IMR-90 (cell line): ENCODE data around the gene KIAA0232. TPM values are rescaled to one million over a fixed set of nuclear protein-coding genes. Genes with fewer than 3 reads are reported as not detected.

Source experiments
- ATAC-seq: fragments of 200-7000 bp; cut with Tn5 transposase; 2 replicates; pipeline ENCODE4 v1.9.1; 2020; ENCODE audit warnings: low read depth, mild to moderate bottlenecking, moderate library complexity
- BruUV-seq: library from RNA; stranded (reverse); fragments of 400-500 nt; replicated peaks from 2 replicates; lab custom pipeline; 2021; lab: Mats Ljungman, UMichigan
- CTCF ChIA-PET: fragments of 300-600 bp; formaldehyde crosslinking; extraction: SDS; loops from one replicate; lab custom pipeline; 2021; ENCODE audit warnings: antibody characterized with exemption; lab: Yijun Ruan, JAX
- POLR2A ChIA-PET: fragments of 300-600 bp; sonication (Branson Sonifier 250); formaldehyde crosslinking; loops from one replicate; lab custom pipeline; 2022; ENCODE audit warnings: antibody characterized with exemption; ENCODE audit not compliant: unreplicated experiment; lab: Charles Lee
- DNase-seq: peaks from one replicate; pipeline ENCODE4 v3.0.0; 2013
- H2AFZ ChIP-seq: replicated peaks from 2 replicates; pipeline ENCODE3; 2013; ENCODE audit warnings: low read length, mild to moderate bottlenecking; ENCODE audit not compliant: poor library complexity
- H2AK5ac ChIP-seq: 2 replicates; pipeline ENCODE4 v1.6.1; 2013; ENCODE audit warnings: low read depth, low read length, inconsistent platforms
- H2AK9ac ChIP-seq: replicated peaks from 2 replicates; pipeline ENCODE3; 2013; ENCODE audit warnings: mild to moderate bottlenecking, low read depth, low read length, moderate library complexity; ENCODE audit not compliant: poor library complexity
- H2BK120ac ChIP-seq: 2 replicates; pipeline ENCODE4 v1.6.1; 2013; ENCODE audit warnings: low read depth, low read length, inconsistent platforms
- H2BK15ac ChIP-seq: 3 replicates; pipeline ENCODE4 v1.6.1; 2013; ENCODE audit warnings: low read depth, low read length, inconsistent platforms
- H2BK20ac ChIP-seq: 2 replicates; pipeline ENCODE4 v1.6.1; 2013; ENCODE audit warnings: low read depth, mild to moderate bottlenecking, inconsistent platforms, low read length, moderate library complexity
- H2BK5ac ChIP-seq: 2 replicates; pipeline ENCODE4 v1.6.1; 2013; ENCODE audit warnings: mild to moderate bottlenecking, low read depth, low read length, inconsistent platforms; ENCODE audit not compliant: poor library complexity, severe bottlenecking
- H3K14ac ChIP-seq: replicated peaks from 2 replicates; pipeline ENCODE4 v1.6.1; 2013; ENCODE audit warnings: low read depth, low read length, inconsistent platforms
- H3K18ac ChIP-seq: 2 replicates; pipeline ENCODE4 v1.6.1; 2013; ENCODE audit warnings: low read depth, low read length, control low read depth
- H3K23ac ChIP-seq: 2 replicates; pipeline ENCODE4 v1.6.1; 2013; ENCODE audit warnings: low read depth, low read length, inconsistent platforms
- H3K27ac ChIP-seq: 2 replicates; pipeline ENCODE4 v1.5.1; 2013; ENCODE audit warnings: mild to moderate bottlenecking, control low read depth, low read length; ENCODE audit not compliant: insufficient read depth
- H3K27me3 ChIP-seq: 2 replicates; pipeline ENCODE4 v1.6.1; 2013; ENCODE audit warnings: low read length; ENCODE audit not compliant: control insufficient read depth, insufficient read depth
- H3K36me3 ChIP-seq: 2 replicates; pipeline ENCODE4 v1.6.1; 2013; ENCODE audit warnings: low read length, mixed read lengths; ENCODE audit not compliant: control insufficient read depth, insufficient read depth
- H3K4ac ChIP-seq: 2 replicates; pipeline ENCODE4 v1.6.1; 2013; ENCODE audit warnings: low read depth, low read length, inconsistent platforms
- H3K4me1 ChIP-seq: 2 replicates; pipeline ENCODE4 v1.6.1; 2013; ENCODE audit warnings: low read length, mixed read lengths; ENCODE audit not compliant: control insufficient read depth, insufficient read depth
- H3K4me2 ChIP-seq: 2 replicates; pipeline ENCODE4 v1.6.1; 2013; ENCODE audit warnings: low read depth, mild to moderate bottlenecking, control low read depth, low read length, moderate library complexity
- H3K4me3 ChIP-seq: 2 replicates; pipeline ENCODE4 v1.5.1; 2013; ENCODE audit warnings: low read depth, mild to moderate bottlenecking, control low read depth, low read length, moderate library complexity; ENCODE audit not compliant: insufficient read depth
- H3K56ac ChIP-seq: 2 replicates; pipeline ENCODE4 v1.6.1; 2013; ENCODE audit warnings: low read length, inconsistent platforms; ENCODE audit not compliant: insufficient read depth; ENCODE audit errors: extremely low read depth
- H3K79me1 ChIP-seq, 2 experiments: 2 replicates each; pipeline ENCODE4 v1.6.1; 2013; ENCODE audit warnings: low read length in 2 of 2, inconsistent platforms in 1 of 2, low read depth in 1 of 2
- H3K9ac ChIP-seq: 2 replicates; pipeline ENCODE4 v1.6.1; 2013; ENCODE audit warnings: low read depth, low read length, control low read depth
- H3K9me1 ChIP-seq: 2 replicates; pipeline ENCODE4 v1.6.1; 2013; ENCODE audit warnings: low read length, inconsistent platforms; ENCODE audit not compliant: insufficient read depth
- H3K9me3 ChIP-seq: 2 replicates; pipeline ENCODE4 v1.6.1; 2013; ENCODE audit warnings: low read length; ENCODE audit not compliant: control insufficient read depth, insufficient read depth
- H4K20me1 ChIP-seq: 2 replicates; pipeline ENCODE4 v1.6.1; 2013; ENCODE audit warnings: low read length, inconsistent platforms; ENCODE audit not compliant: insufficient read depth
- H4K5ac ChIP-seq: 2 replicates; pipeline ENCODE4 v1.6.1; 2013; ENCODE audit warnings: mild to moderate bottlenecking, low read depth, low read length, control low read depth
- H4K8ac ChIP-seq, 2 experiments: 2 replicates each; pipeline ENCODE4 v1.6.1; 2013; ENCODE audit warnings: low read depth in 2 of 2, low read length in 2 of 2, control low read depth in 1 of 2, inconsistent platforms in 1 of 2
- H4K91ac ChIP-seq: 2 replicates; pipeline ENCODE4 v1.6.1; 2013; ENCODE audit warnings: low read depth, low read length, inconsistent platforms; ENCODE audit not compliant: insufficient read depth
- BHLHE40 ChIP-seq: fragments of 150-350 bp; IDR thresholded peaks from 2 replicates; pipeline ENCODE4 v1.6.1; 2016; ENCODE audit warnings: mild to moderate bottlenecking, low read depth, low read length
- CEBPB ChIP-seq: IDR thresholded peaks from 2 replicates; pipeline ENCODE4 v1.6.1; 2012; ENCODE audit warnings: low read depth, low read length, improper control_type of control experiment
- CHD1 ChIP-seq: IDR thresholded peaks from 2 replicates; pipeline ENCODE4 v1.6.1; 2012; ENCODE audit warnings: low read depth, low read length, improper control_type of control experiment
- CTCF ChIP-seq: conservative IDR thresholded peaks from 2 replicates; pipeline ENCODE4 v1.5.1; 2012; ENCODE audit warnings: mild to moderate bottlenecking, low read depth, low read length, improper control_type of control experiment
- ELK1 ChIP-seq: fragments of 150-350 bp; IDR thresholded peaks from 2 replicates; pipeline ENCODE4 v1.6.1; 2016; ENCODE audit warnings: low read depth, mild to moderate bottlenecking, low read length, moderate library complexity, borderline replicate concordance
- FOS ChIP-seq: fragments of 150-350 bp; IDR thresholded peaks from 2 replicates; pipeline ENCODE4 v1.6.1; 2016; ENCODE audit warnings: low read depth, low read length
- MAFK ChIP-seq: IDR thresholded peaks from 2 replicates; pipeline ENCODE4 v1.6.1; 2012; ENCODE audit warnings: low read depth, low read length, improper control_type of control experiment
- MAZ ChIP-seq: IDR thresholded peaks from 2 replicates; pipeline ENCODE4 v1.6.1; 2012; ENCODE audit warnings: low read depth, mild to moderate bottlenecking, low read length, improper control_type of control experiment, moderate library complexity, borderline replicate concordance
- MXI1 ChIP-seq: IDR thresholded peaks from 2 replicates; pipeline ENCODE4 v1.6.1; 2012; ENCODE audit warnings: low read depth, mild to moderate bottlenecking, low read length, moderate library complexity, borderline replicate concordance
- NFE2L2 ChIP-seq: fragments of 150-350 bp; IDR thresholded peaks from 2 replicates; pipeline ENCODE4 v1.6.1; 2016; ENCODE audit warnings: low read depth, mild to moderate bottlenecking, low read length
- POLR2A ChIP-seq: IDR thresholded peaks from 2 replicates; pipeline ENCODE4 v1.6.1; 2012; ENCODE audit warnings: mild to moderate bottlenecking, low read depth, low read length
- RAD21 ChIP-seq: IDR thresholded peaks from 2 replicates; pipeline ENCODE4 v1.6.1; 2012; ENCODE audit warnings: low read length, improper control_type of control experiment
- RCOR1 ChIP-seq: IDR thresholded peaks from 2 replicates; pipeline ENCODE4 v1.6.1; 2012; ENCODE audit warnings: mild to moderate bottlenecking, low read length, improper control_type of control experiment; ENCODE audit not compliant: insufficient replicate concordance
- RFX5 ChIP-seq: IDR thresholded peaks from 2 replicates; pipeline ENCODE4 v1.8.0; 2012; ENCODE audit warnings: low read depth, mild to moderate bottlenecking, low read length, moderate library complexity
- SMC3 ChIP-seq: fragments of 150-350 bp; IDR thresholded peaks from 2 replicates; pipeline ENCODE4 v1.6.1; 2016; ENCODE audit warnings: low read depth, mild to moderate bottlenecking, antibody characterized with exemption, low read length, moderate library complexity
- USF2 ChIP-seq: fragments of 150-350 bp; IDR thresholded peaks from 2 replicates; pipeline ENCODE4 v1.6.1; 2017; ENCODE audit warnings: mild to moderate bottlenecking, antibody characterized with exemption, low read length, low read depth
- WGBS, 2 experiments: methylation state at CpG; one replicate each; pipeline versions ENCODE4 v1.1.5 to v1.1.7; 2013; ENCODE audit warnings: missing lambda C conversion rate in 2 of 2; ENCODE audit not compliant: insufficient read length in 1 of 2; ENCODE audit errors: extremely low coverage in 2 of 2; 5-methylcytosine and 5-hydroxymethylcytosine counted together
- dilution Hi-C: fragments of 300-500 bp; cut with HindIII; formaldehyde crosslinking; loops from one replicate; pipeline ENCODE4 v1.14.3; 2018; ENCODE audit warnings: low sequenced_read_pairs; ENCODE audit not compliant: unreplicated experiment
- in situ Hi-C: fragments of 300-500 bp; cut with MboI; formaldehyde crosslinking; loops from 3 replicates; pipeline ENCODE4 v1.14.3; 2019; ENCODE audit warnings: low sequenced_read_pairs, inconsistent platforms, mixed read lengths
- intact Hi-C: fragments of 100-400 bp; cut with micrococcal nuclease; formaldehyde crosslinking; loops from 2 replicates; pipeline ENCODE4 v1.10.0; 2022
- polyA plus RNA-seq, 3 experiments: library from polyadenylated mRNA; depleted of rRNA; stranded (reverse); fragments of >200 nt; gene quantifications; 2 replicates each; pipeline ENCODE4 v1.2.3, GENCODE V29; 2012; ENCODE audit warnings: low replicate concordance in 1 of 3
- total RNA-seq: library from RNA; depleted of rRNA; stranded (reverse); fragments of >200 nt; gene quantifications from 2 replicates; pipeline ENCODE4 v1.2.3, GENCODE V29; 2012

The KIAA0232 gene
- total and polyA plus RNA-seq, 2 of the 4 experiments (the other 2 are of a cell fraction): 6.8 to 19.5 TPM

GRCh38 chr4:6753891-6754290, 28.6 kb upstream of the KIAA0232 start:
- no peak overlapping the region for H3K9ac ChIP-seq
- no peaks in the 10 kb centered on the region for H4K20me1 ChIP-seq
- H3K9me3 ChIP-seq: no peaks in the 10 kb centered on the region
- no peak overlapping the region for H4K8ac ChIP-seq
- intact Hi-C loops: no loop called here
- H4K5ac ChIP-seq: no peak overlapping the region
- no peak overlapping the region for H4K91ac ChIP-seq
- no peak overlapping the region for H2BK120ac ChIP-seq
- DNase-seq (no peak), ATAC-seq (no peak)
- no peak overlapping the region for H3K27ac ChIP-seq
- peaks cover 8% of the 10 kb centered on the region for H3K4me1 ChIP-seq
- H3K14ac ChIP-seq: no peak overlapping the region
- in situ Hi-C loops: no loop called here
- H3K18ac ChIP-seq: no peak overlapping the region
- H3K23ac ChIP-seq: no peak overlapping the region
- H3K27me3 ChIP-seq: peaks cover 1% of the 10 kb centered on the region
- POLR2A ChIA-PET: no interaction called here
- no peak overlapping the region for H2AK5ac ChIP-seq
- CTCF ChIA-PET: no interaction called here
- H3K79me1 ChIP-seq: no peaks in the 10 kb centered on the region
- no peaks in the 10 kb centered on the region; the same call in 1 of the 2 replicates for H3K9me1 ChIP-seq
- TF ChIP-seq CHD1: no peak
- TF ChIP-seq FOS: no peak
- no peak for TF ChIP-seq NFE2L2
- no peak for TF ChIP-seq ELK1
- no peak for TF ChIP-seq RAD21
- no peak for TF ChIP-seq SMC3
- no peak for TF ChIP-seq RFX5
- TF ChIP-seq CTCF: no peak
- no peak for TF ChIP-seq USF2
- TF ChIP-seq CEBPB: no peak
- no peak for TF ChIP-seq MAZ
- TF ChIP-seq BHLHE40: no peak
- TF ChIP-seq POLR2A: no peak
- TF ChIP-seq RCOR1: no peak
- no peak for TF ChIP-seq MAFK
- TF ChIP-seq MXI1: no peak
- H2BK5ac ChIP-seq: no peak overlapping the region
- H2BK20ac ChIP-seq: no peak overlapping the region
- no peak overlapping the region for H3K4me2 ChIP-seq
- dilution Hi-C loops: no loop called here
- H2BK15ac ChIP-seq: no peak overlapping the region
- H3K36me3 ChIP-seq: no peaks in the 10 kb centered on the region
- no peak overlapping the region for H2AK9ac ChIP-seq
- WGBS, 2 experiments: no CpG with 5 or more reads among the region's 9 CpGs
- H3K4ac ChIP-seq: no peak overlapping the region
- BruUV-seq: no TSS peak
- H3K56ac ChIP-seq: no peak overlapping the region
- H2AFZ ChIP-seq: no peak overlapping the region
- H3K4me3 ChIP-seq: no peak overlapping the region
